COLO668 (cell line): ENCODE results near the gene SLC31A1.

Experiments used
- DNase-seq: peaks from one replicate; lab custom pipeline; 2025; ENCODE audit not compliant: unreplicated experiment; lab: John Stamatoyannopoulos, UW

SLC31A1 gene

GRCh38 chr9:113221003-113221799 lies at the start of gene SLC31A1, which contains the start of gene FKBP15:
SLC31A1 (plus strand) TSS chr9:113221544; CDS start chr9:113256149, 34,605 bp downstream.
FKBP15 (minus strand) TSS chr9:113221277; CDS start chr9:113221243, 34 bp downstream.
- DNase-seq, result peak; percentile 97

GRCh38 chr9:113173341-113173740 lies 48.0 kb upstream of the SLC31A1 start:
- no peak for DNase-seq

GRCh38 chr9:113176803-113177202 lies 44.5 kb upstream of the SLC31A1 start:
- DNase-seq, result no peak

- no peak for DNase-seq
Measured at GRCh38 chr9:113177251-113177650, 44.1 kb upstream of the SLC31A1 start.

GRCh38 chr9:113178087-113178486 lies 43.3 kb upstream of the SLC31A1 start:
- no peak for DNase-seq

- DNase-seq, result no peak
Measured at GRCh38 chr9:113179839-113180238, 41.5 kb upstream of the SLC31A1 start.

- no peak for DNase-seq
Measured at GRCh38 chr9:113181165-113181564, 40.2 kb upstream of the SLC31A1 start.

GRCh38 chr9:113183956-113184488 lies 37.3 kb upstream of the SLC31A1 start:
- DNase-seq, result no peak

GRCh38 chr9:113184539-113184938 lies 36.8 kb upstream of the SLC31A1 start:
- DNase-seq, result no peak

GRCh38 chr9:113185271-113185670 lies 36.1 kb upstream of the SLC31A1 start:
- DNase-seq, result no peak

- no peak for DNase-seq
Measured at GRCh38 chr9:113186137-113186755, 35.1 kb upstream of the SLC31A1 start.

- no peak for DNase-seq
Measured at GRCh38 chr9:113187929-113188595, 33.3 kb upstream of the SLC31A1 start.

GRCh38 chr9:113192455-113192854 lies 28.9 kb upstream of the SLC31A1 start:
- no peak for DNase-seq

- DNase-seq, result no peak
Measured at GRCh38 chr9:113199683-113200329, 21.5 kb upstream of the SLC31A1 start.

GRCh38 chr9:113205432-113205831 lies 15.9 kb upstream of the SLC31A1 start:
- no peak for DNase-seq

GRCh38 chr9:113205861-113206260 lies 15.5 kb upstream of the SLC31A1 start:
- no peak for DNase-seq

GRCh38 chr9:113210815-113211214 lies 10.5 kb upstream of the SLC31A1 start:
- no peak for DNase-seq

- no peak for DNase-seq
Measured at GRCh38 chr9:113215132-113215531, 6.2 kb upstream of the SLC31A1 start.

GRCh38 chr9:113216406-113216805 lies 4.9 kb upstream of the SLC31A1 start:
- no peak for DNase-seq

GRCh38 chr9:113219186-113219936 lies 2.0 kb upstream of the SLC31A1 start:
- DNase-seq, result no peak
